ENCODE results near the gene ZCCHC17.

The ZCCHC17 gene

GRCh38 chr1:31306278-31306677, 9.4 kb downstream of the ZCCHC17 start:
- DNase-seq (ENCODE audit: low read depth), result peak; percentile 68

GRCh38 chr1:31308036-31308435, 11.2 kb downstream of the ZCCHC17 start:
- no peak for DNase-seq (ENCODE audit: low read depth)

GRCh38 chr1:31310198-31310597, 13.4 kb downstream of the ZCCHC17 start:
- no peak for DNase-seq (ENCODE audit: low read depth)

GRCh38 chr1:31315902-31316301, 19.1 kb downstream of the ZCCHC17 start:
- DNase-seq (ENCODE audit: low read depth), result no peak

GRCh38 chr1:31318146-31318545, 21.3 kb downstream of the ZCCHC17 start:
- DNase-seq (ENCODE audit: low read depth), result no peak

- DNase-seq (ENCODE audit: low read depth), result no peak
Measured at GRCh38 chr1:31324093-31324492, 27.3 kb downstream of the ZCCHC17 start.

GRCh38 chr1:31324992-31325391, 28.2 kb downstream of the ZCCHC17 start:
- no peak for DNase-seq (ENCODE audit: low read depth)

GRCh38 chr1:31326461-31326860, 29.6 kb downstream of the ZCCHC17 start:
- DNase-seq (ENCODE audit: low read depth), result no peak

- no peak for DNase-seq (ENCODE audit: low read depth)
Measured at GRCh38 chr1:31327381-31327780, 30.5 kb downstream of the ZCCHC17 start.

- peak; percentile 3 for DNase-seq (ENCODE audit: low read depth)
Measured at GRCh38 chr1:31335007-31335406, 38.2 kb downstream of the ZCCHC17 start.

GRCh38 chr1:31336687-31337467, 40.0 kb downstream of the ZCCHC17 start:
- no peak for DNase-seq (ENCODE audit: low read depth)

- no peak for DNase-seq (ENCODE audit: low read depth)
Measured at GRCh38 chr1:31344503-31344902, 47.7 kb downstream of the ZCCHC17 start.

GRCh38 chr1:31345635-31346034, 48.8 kb downstream of the ZCCHC17 start:
- no peak for DNase-seq (ENCODE audit: low read depth)

- no peak for DNase-seq (ENCODE audit: low read depth)
Measured at GRCh38 chr1:31346785-31347184, 50.0 kb downstream of the ZCCHC17 start.

GRCh38 chr1:31348449-31348848, 51.6 kb downstream of the ZCCHC17 start:
- DNase-seq (ENCODE audit: low read depth), result no peak

GRCh38 chr1:31354283-31354682, 57.5 kb downstream of the ZCCHC17 start:
- no peak for DNase-seq (ENCODE audit: low read depth)

- no peak for DNase-seq (ENCODE audit: low read depth)
Measured at GRCh38 chr1:31356427-31356826, 59.6 kb downstream of the ZCCHC17 start.

GRCh38 chr1:31361607-31362006, 64.8 kb downstream of the ZCCHC17 start:
- DNase-seq (ENCODE audit: low read depth), result no peak

- no peak for DNase-seq (ENCODE audit: low read depth)
Measured at GRCh38 chr1:31362032-31362431, 65.2 kb downstream of the ZCCHC17 start.

- DNase-seq (ENCODE audit: low read depth), result no peak
Measured at GRCh38 chr1:31364561-31365250, 67.9 kb downstream of the ZCCHC17 start.

- no peak for DNase-seq (ENCODE audit: low read depth)
Measured at GRCh38 chr1:31366796-31367195, 70.0 kb downstream of the ZCCHC17 start.

- no peak for DNase-seq (ENCODE audit: low read depth)
Measured at GRCh38 chr1:31368611-31369107, 71.8 kb downstream of the ZCCHC17 start.

- DNase-seq (ENCODE audit: low read depth), result no peak
Measured at GRCh38 chr1:31370021-31370420, 73.2 kb downstream of the ZCCHC17 start.
